IMR-90 (cell line): ENCODE data around the gene RAI1. TPM values are rescaled to one million over a fixed set of nuclear protein-coding genes. Genes with fewer than 3 reads are reported as not detected.

Experiments used
- ATAC-seq: fragments of 200-7000 bp; cut with Tn5 transposase; 2 replicates; pipeline ENCODE4 v1.9.1; 2020; ENCODE audit warnings: low read depth, mild to moderate bottlenecking, moderate library complexity
- BruUV-seq: library from RNA; stranded (reverse); fragments of 400-500 nt; replicated peaks from 2 replicates; lab custom pipeline; 2021; lab: Mats Ljungman, UMichigan
- CTCF ChIA-PET: fragments of 300-600 bp; formaldehyde crosslinking; extraction: SDS; loops from one replicate; lab custom pipeline; 2021; ENCODE audit warnings: antibody characterized with exemption; lab: Yijun Ruan, JAX
- POLR2A ChIA-PET: fragments of 300-600 bp; sonication (Branson Sonifier 250); formaldehyde crosslinking; loops from one replicate; lab custom pipeline; 2022; ENCODE audit warnings: antibody characterized with exemption; ENCODE audit not compliant: unreplicated experiment; lab: Charles Lee
- DNase-seq: peaks from one replicate; pipeline ENCODE4 v3.0.0; 2013
- H2AFZ ChIP-seq: replicated peaks from 2 replicates; pipeline ENCODE3; 2013; ENCODE audit warnings: low read length, mild to moderate bottlenecking; ENCODE audit not compliant: poor library complexity
- H2AK5ac ChIP-seq: 2 replicates; pipeline ENCODE4 v1.6.1; 2013; ENCODE audit warnings: low read depth, low read length, inconsistent platforms
- H2AK9ac ChIP-seq: replicated peaks from 2 replicates; pipeline ENCODE3; 2013; ENCODE audit warnings: mild to moderate bottlenecking, low read depth, low read length, moderate library complexity; ENCODE audit not compliant: poor library complexity
- H2BK120ac ChIP-seq: 2 replicates; pipeline ENCODE4 v1.6.1; 2013; ENCODE audit warnings: low read depth, low read length, inconsistent platforms
- H2BK15ac ChIP-seq: 3 replicates; pipeline ENCODE4 v1.6.1; 2013; ENCODE audit warnings: low read depth, low read length, inconsistent platforms
- H2BK20ac ChIP-seq: 2 replicates; pipeline ENCODE4 v1.6.1; 2013; ENCODE audit warnings: low read depth, mild to moderate bottlenecking, inconsistent platforms, low read length, moderate library complexity
- H2BK5ac ChIP-seq: 2 replicates; pipeline ENCODE4 v1.6.1; 2013; ENCODE audit warnings: mild to moderate bottlenecking, low read depth, low read length, inconsistent platforms; ENCODE audit not compliant: poor library complexity, severe bottlenecking
- H3K14ac ChIP-seq: replicated peaks from 2 replicates; pipeline ENCODE4 v1.6.1; 2013; ENCODE audit warnings: low read depth, low read length, inconsistent platforms
- H3K18ac ChIP-seq: 2 replicates; pipeline ENCODE4 v1.6.1; 2013; ENCODE audit warnings: low read depth, low read length, control low read depth
- H3K23ac ChIP-seq: 2 replicates; pipeline ENCODE4 v1.6.1; 2013; ENCODE audit warnings: low read depth, low read length, inconsistent platforms
- H3K27ac ChIP-seq: 2 replicates; pipeline ENCODE4 v1.5.1; 2013; ENCODE audit warnings: mild to moderate bottlenecking, control low read depth, low read length; ENCODE audit not compliant: insufficient read depth
- H3K27me3 ChIP-seq: 2 replicates; pipeline ENCODE4 v1.6.1; 2013; ENCODE audit warnings: low read length; ENCODE audit not compliant: control insufficient read depth, insufficient read depth
- H3K36me3 ChIP-seq: 2 replicates; pipeline ENCODE4 v1.6.1; 2013; ENCODE audit warnings: low read length, mixed read lengths; ENCODE audit not compliant: control insufficient read depth, insufficient read depth
- H3K4ac ChIP-seq: 2 replicates; pipeline ENCODE4 v1.6.1; 2013; ENCODE audit warnings: low read depth, low read length, inconsistent platforms
- H3K4me1 ChIP-seq: 2 replicates; pipeline ENCODE4 v1.6.1; 2013; ENCODE audit warnings: low read length, mixed read lengths; ENCODE audit not compliant: control insufficient read depth, insufficient read depth
- H3K4me2 ChIP-seq: 2 replicates; pipeline ENCODE4 v1.6.1; 2013; ENCODE audit warnings: low read depth, mild to moderate bottlenecking, control low read depth, low read length, moderate library complexity
- H3K4me3 ChIP-seq: 2 replicates; pipeline ENCODE4 v1.5.1; 2013; ENCODE audit warnings: low read depth, mild to moderate bottlenecking, control low read depth, low read length, moderate library complexity; ENCODE audit not compliant: insufficient read depth
- H3K56ac ChIP-seq: 2 replicates; pipeline ENCODE4 v1.6.1; 2013; ENCODE audit warnings: low read length, inconsistent platforms; ENCODE audit not compliant: insufficient read depth; ENCODE audit errors: extremely low read depth
- H3K79me1 ChIP-seq, 2 experiments: 2 replicates each; pipeline ENCODE4 v1.6.1; 2013; ENCODE audit warnings: low read length in 2 of 2, inconsistent platforms in 1 of 2, low read depth in 1 of 2
- H3K9ac ChIP-seq: 2 replicates; pipeline ENCODE4 v1.6.1; 2013; ENCODE audit warnings: low read depth, low read length, control low read depth
- H3K9me1 ChIP-seq: 2 replicates; pipeline ENCODE4 v1.6.1; 2013; ENCODE audit warnings: low read length, inconsistent platforms; ENCODE audit not compliant: insufficient read depth
- H3K9me3 ChIP-seq: 2 replicates; pipeline ENCODE4 v1.6.1; 2013; ENCODE audit warnings: low read length; ENCODE audit not compliant: control insufficient read depth, insufficient read depth
- H4K20me1 ChIP-seq: 2 replicates; pipeline ENCODE4 v1.6.1; 2013; ENCODE audit warnings: low read length, inconsistent platforms; ENCODE audit not compliant: insufficient read depth
- H4K5ac ChIP-seq: 2 replicates; pipeline ENCODE4 v1.6.1; 2013; ENCODE audit warnings: mild to moderate bottlenecking, low read depth, low read length, control low read depth
- H4K8ac ChIP-seq, 2 experiments: 2 replicates each; pipeline ENCODE4 v1.6.1; 2013; ENCODE audit warnings: low read depth in 2 of 2, low read length in 2 of 2, control low read depth in 1 of 2, inconsistent platforms in 1 of 2
- H4K91ac ChIP-seq: 2 replicates; pipeline ENCODE4 v1.6.1; 2013; ENCODE audit warnings: low read depth, low read length, inconsistent platforms; ENCODE audit not compliant: insufficient read depth
- MAZ ChIP-seq: IDR thresholded peaks from 2 replicates; pipeline ENCODE4 v1.6.1; 2012; ENCODE audit warnings: low read depth, mild to moderate bottlenecking, low read length, improper control_type of control experiment, moderate library complexity, borderline replicate concordance
- RFX5 ChIP-seq: IDR thresholded peaks from 2 replicates; pipeline ENCODE4 v1.8.0; 2012; ENCODE audit warnings: low read depth, mild to moderate bottlenecking, low read length, moderate library complexity
- WGBS, 2 experiments: methylation state at CpG; one replicate each; pipeline versions ENCODE4 v1.1.5 to v1.1.7; 2013; ENCODE audit warnings: missing lambda C conversion rate in 2 of 2; ENCODE audit not compliant: insufficient read length in 1 of 2; ENCODE audit errors: extremely low coverage in 2 of 2; 5-methylcytosine and 5-hydroxymethylcytosine counted together
- dilution Hi-C: fragments of 300-500 bp; cut with HindIII; formaldehyde crosslinking; loops from one replicate; pipeline ENCODE4 v1.14.3; 2018; ENCODE audit warnings: low sequenced_read_pairs; ENCODE audit not compliant: unreplicated experiment
- in situ Hi-C: fragments of 300-500 bp; cut with MboI; formaldehyde crosslinking; loops from 3 replicates; pipeline ENCODE4 v1.14.3; 2019; ENCODE audit warnings: low sequenced_read_pairs, inconsistent platforms, mixed read lengths
- intact Hi-C: fragments of 100-400 bp; cut with micrococcal nuclease; formaldehyde crosslinking; loops from 2 replicates; pipeline ENCODE4 v1.10.0; 2022
- polyA plus RNA-seq, 3 experiments: library from polyadenylated mRNA; depleted of rRNA; stranded (reverse); fragments of >200 nt; gene quantifications; 2 replicates each; pipeline ENCODE4 v1.2.3, GENCODE V29; 2012; ENCODE audit warnings: low replicate concordance in 1 of 3
- total RNA-seq: library from RNA; depleted of rRNA; stranded (reverse); fragments of >200 nt; gene quantifications from 2 replicates; pipeline ENCODE4 v1.2.3, GENCODE V29; 2012

RAI1 gene
- total and polyA plus RNA-seq, 2 of the 4 experiments (the other 2 are of a cell fraction), result 1.8 to 10.5 TPM

- Histone ChIP-seq H4K5ac (no peak overlapping the region; the same call in 1 of the 2 replicates), H2BK15ac (no peak overlapping the region), H2AFZ (peak overlapping the region; percentile 4), H2BK20ac (no peak overlapping the region), H4K91ac (peak overlapping the region; percentile 26; the same call in 1 of the 2 replicates), H3K4me2 (peak overlapping the region; percentile 83), H3K27ac (peak overlapping the region; percentile 38), H3K14ac (0 out of 2 replicates have a peak overlapping the region, but pooled peaks have one; percentile 8), H4K8ac (peak overlapping the region in 1 of 2 experiments; percentile 39; a peak in 1 of 4 replicates), H2AK5ac (peak overlapping the region; percentile 24; the same call in 1 of the 2 replicates), H3K18ac (peak overlapping the region; percentile 3; the same call in 1 of the 2 replicates), H3K4ac (peak overlapping the region; percentile 7), H3K27me3 (no peaks in the 10 kb centered on the region), H2AK9ac (peak overlapping the region; percentile 22), H3K4me1 (peaks cover 39% of the 10 kb centered on the region), H2BK5ac (no peak overlapping the region), H3K23ac (peak overlapping the region; percentile 30; the same call in 1 of the 2 replicates), H3K9me3 (no peaks in the 10 kb centered on the region), H3K4me3 (peak overlapping the region; percentile 48), H3K9ac (peak overlapping the region; percentile 43), H3K56ac (no peak overlapping the region), H3K9me1 (peaks cover 33% of the 10 kb centered on the region), H3K79me1 (peaks cover 25 to 89% of the 10 kb centered on the region in 2 experiments), H4K20me1 (peaks cover 98% of the 10 kb centered on the region), H3K36me3 (peaks cover 8% of the 10 kb centered on the region; the same call in 1 of the 2 replicates), H2BK120ac (peak overlapping the region; percentile 5; the same call in 1 of the 2 replicates)
- CTCF ChIA-PET, result no interaction called here
- 3% methylated on average over 6 of the region's 53 CpGs; no CpG with 5 or more reads in 1 of the 2 experiments for WGBS, 2 experiments
- ATAC-seq (peak; percentile 9; the same call in 1 of the 2 replicates), DNase-seq (peak; percentile 54)
- no TSS peak for BruUV-seq
- dilution Hi-C loops, result no loop called here
- intact Hi-C loops, result loop anchor here (5.0 kb wide), 1 partner anchor 42 kb away; the partner anchor contains the start of gene RAI1
- POLR2A ChIA-PET, result interaction anchor here (0.6 to 0.7 kb wide), 2 partner anchors 50 to 325 kb away, joined by 3 to 28 read pairs; no protein-coding TSS in a partner anchor
- in situ Hi-C loops, result no loop called here
- TF ChIP-seq RFX5 (no peak), MAZ (peak; percentile 15; the same call in 1 of the 2 replicates)
Measured at GRCh38 chr17:17724307-17725010, 43.2 kb downstream of the RAI1 start.
